NCI-H345 treated with DMSO at 0.1 percent for 48 hours (cell line): ENCODE results near the gene NDUFAB1.
"Not testable (repeated sequence)": the region's sequence is repeated elsewhere in the genome, so short reads cannot be mapped to it uniquely, and the experiment has no call there.

Source experiments
- DNase-seq: peaks from one replicate; lab custom pipeline; 2025; ENCODE audit not compliant: unreplicated experiment; lab: John Stamatoyannopoulos, UW

NDUFAB1 gene

GRCh38 chr16:23584186-23585076 is 11.7 kb downstream of the NDUFAB1 start:
- no peak for DNase-seq

- DNase-seq = not testable (repeated sequence)
Measured at GRCh38 chr16:23583271-23583670, 12.8 kb downstream of the NDUFAB1 start.

DNA sequence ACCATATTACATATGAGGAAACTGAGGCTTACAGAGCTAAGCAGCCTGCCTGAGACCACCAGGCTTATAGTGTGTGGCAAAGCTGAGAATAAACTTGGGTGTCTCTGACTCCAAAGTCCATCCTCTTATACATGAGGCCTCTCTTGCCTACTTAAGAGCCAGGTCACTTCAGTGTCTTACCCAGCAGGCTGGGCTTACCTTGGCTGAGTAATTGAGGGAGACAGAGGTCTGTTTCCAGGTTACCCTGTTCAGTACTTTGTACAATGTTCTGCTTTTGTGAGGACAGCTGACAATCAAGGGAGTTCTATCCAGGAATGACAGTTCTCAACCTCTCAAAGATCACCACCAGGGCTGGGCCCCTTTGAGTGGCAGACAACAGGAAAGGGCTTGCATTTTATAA is 14.4 kb downstream of the NDUFAB1 start:
- no peak for DNase-seq

DNA sequence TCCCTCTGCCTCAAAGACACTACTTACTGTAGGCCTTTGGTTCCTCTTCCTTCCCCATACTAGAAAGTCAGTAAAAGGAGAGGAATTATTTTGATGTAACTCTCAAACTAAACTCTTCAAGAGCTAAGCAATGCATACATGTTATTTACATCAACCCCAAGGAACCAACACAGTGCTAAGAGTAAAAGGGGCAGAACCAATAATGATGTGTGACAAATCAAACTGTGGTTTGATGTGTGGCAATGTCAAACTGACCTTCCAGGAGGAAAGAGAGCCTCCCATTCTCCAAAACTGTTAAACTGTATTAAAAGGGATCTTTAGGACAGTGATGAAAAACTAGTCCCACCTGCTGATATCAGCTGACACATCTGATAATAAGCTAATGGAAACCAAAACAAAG is 15.7 kb downstream of the NDUFAB1 start:
- no peak for DNase-seq

- no peak for DNase-seq
Measured at GRCh38 chr16:23579371-23579770, 16.7 kb downstream of the NDUFAB1 start.

- DNase-seq = no peak
Measured at GRCh38 chr16:23578101-23578830, 17.9 kb downstream of the NDUFAB1 start.

- DNase-seq = no peak
Measured at GRCh38 chr16:23577493-23577892, 18.6 kb downstream of the NDUFAB1 start.

DNA sequence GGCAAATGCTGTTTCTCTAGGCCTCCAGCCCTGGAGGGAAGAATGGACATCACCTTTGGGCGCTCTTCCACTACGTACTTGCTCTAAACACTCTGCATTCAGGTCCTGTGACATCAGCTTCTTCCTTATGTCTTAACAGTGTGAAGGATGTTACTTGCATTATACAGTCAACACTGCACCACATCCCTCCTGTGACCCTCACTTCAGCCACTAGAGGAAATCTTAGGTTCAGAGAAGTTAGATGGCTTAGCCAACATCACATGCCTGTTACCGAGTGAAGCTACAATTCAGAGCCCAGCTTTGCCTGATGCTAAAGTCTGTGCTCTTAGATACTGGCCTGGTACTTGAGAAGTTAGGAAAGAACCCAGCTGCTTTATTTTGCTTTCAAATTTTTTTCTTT is 20.3 kb downstream of the NDUFAB1 start:
- no peak for DNase-seq

DNA sequence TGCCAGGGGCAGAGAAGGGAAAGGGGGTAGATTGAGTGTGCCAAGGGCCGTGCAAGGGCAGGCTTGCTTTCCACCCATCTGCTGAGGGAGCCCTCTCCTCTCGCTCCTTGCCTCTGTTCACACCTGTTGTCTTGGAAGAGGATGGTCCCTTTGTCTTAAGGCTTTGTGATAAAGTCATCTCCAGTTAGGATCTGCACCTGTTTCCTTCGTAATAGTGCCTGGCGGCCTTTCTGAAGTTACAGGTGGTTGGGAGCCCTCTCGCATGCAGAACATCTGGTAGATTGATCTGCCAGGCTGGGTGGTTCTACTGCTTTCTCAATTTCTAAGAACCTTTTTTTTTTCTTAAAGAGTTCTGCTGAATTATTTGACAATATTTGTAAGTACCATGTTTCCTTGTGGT is 22.3 kb downstream of the NDUFAB1 start:
- DNase-seq = no peak

- DNase-seq = no peak
Measured at GRCh38 chr16:23572394-23572793, 23.7 kb downstream of the NDUFAB1 start.

- DNase-seq = no peak
Measured at GRCh38 chr16:23571895-23572294, 24.2 kb downstream of the NDUFAB1 start.

DNA sequence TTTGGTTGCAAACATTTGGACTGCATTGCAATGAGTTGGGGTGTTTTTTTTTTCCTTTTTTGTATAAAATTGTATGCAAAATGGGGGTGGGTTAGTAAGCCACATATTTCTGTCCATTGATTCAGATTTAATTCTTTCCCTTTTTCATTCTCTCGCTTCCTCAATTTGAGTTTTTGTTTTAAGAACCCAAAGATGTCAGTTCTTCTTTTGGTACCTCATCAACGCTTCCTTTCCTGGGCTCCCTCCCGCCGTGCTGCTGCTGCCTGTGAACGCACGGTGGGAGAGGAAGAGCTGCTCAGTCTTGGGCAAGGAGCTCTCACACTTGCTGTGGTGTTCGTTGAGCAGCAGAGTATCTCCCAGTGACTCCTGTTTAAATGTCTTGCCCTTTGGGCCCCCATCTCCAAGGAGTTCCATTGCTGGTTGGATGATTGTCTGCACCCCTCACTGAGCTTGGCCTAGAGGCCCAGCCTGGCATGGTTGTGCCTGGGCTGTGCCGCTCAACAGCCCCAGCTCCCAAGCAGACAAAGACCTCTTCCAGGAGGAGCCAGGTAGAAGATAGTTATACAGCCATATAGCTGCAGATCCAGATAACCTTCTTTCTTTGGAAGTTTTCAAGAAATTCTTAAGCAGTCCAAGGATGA is 25.0 kb downstream of the NDUFAB1 start:
- no peak for DNase-seq

- DNase-seq = no peak
Measured at GRCh38 chr16:23567602-23568001, 28.5 kb downstream of the NDUFAB1 start.

DNA sequence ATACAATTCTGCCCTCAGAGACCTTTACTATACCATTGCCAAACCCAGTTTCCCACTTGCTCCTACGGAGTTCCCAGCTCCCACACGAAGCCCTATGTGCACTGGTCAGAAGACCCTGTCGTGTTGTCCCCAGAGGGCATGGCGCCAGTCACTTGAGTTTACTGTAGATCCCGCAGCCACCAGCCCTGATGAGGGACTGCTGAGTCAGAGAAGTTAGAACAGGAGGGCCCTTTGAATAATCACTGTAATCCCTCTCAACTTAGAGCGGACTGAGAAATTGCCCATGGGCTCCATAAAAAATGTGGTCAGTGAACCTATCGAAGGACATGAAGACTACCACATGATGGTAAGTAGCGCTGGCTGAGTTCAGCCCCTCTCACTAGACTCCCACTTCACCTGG is 29.4 kb downstream of the NDUFAB1 start:
- DNase-seq = no peak

GRCh38 chr16:23564575-23565363 is 31.3 kb downstream of the NDUFAB1 start:
- DNase-seq = no peak

DNA sequence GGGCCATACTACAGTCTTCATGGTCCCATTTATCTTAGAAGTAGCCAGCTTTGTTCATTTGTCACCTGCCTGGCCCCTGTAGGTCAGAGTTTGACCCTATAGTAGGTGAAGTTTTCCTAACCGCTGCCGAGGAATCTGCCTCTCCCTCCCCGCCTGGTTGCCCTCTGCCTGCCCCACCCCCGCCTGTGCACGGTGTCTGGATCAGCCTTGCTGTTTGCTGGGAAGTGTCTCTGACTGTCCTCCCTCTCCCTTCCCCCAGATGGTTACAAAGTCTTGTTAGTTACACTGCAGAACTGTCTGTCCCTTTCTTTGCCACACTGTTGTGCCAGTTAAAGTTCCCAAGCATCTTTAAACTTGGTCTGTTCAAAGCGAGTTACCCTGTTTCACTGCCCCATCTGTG is 32.9 kb downstream of the NDUFAB1 start:
- DNase-seq = no peak

- DNase-seq = no peak
Measured at GRCh38 chr16:23562505-23562904, 33.6 kb downstream of the NDUFAB1 start.

DNA sequence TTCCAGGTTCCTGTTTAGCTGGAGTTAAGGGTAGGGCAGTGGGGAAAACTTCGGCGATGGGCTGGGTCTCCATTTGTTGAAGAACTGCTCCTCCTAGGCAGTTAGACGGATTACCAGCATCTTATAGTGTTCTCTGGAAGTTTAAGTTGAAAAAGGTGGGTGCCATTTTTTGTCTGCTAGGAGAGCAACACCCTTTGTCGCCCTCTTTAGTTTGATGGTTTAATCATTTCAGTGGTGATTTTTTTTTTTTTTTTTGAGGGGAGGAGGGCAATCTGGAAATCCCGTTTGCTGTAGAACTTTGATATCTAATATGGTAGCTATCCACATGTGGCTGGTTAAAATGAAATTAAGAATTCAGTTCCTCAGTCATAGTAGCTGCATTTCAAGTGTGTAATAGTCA is 34.5 kb downstream of the NDUFAB1 start:
- no peak for DNase-seq

GRCh38 chr16:23557779-23558702 is 38.1 kb downstream of the NDUFAB1 start:
- no peak for DNase-seq
